ENCODE measurements around the gene LRP2.

The LRP2 gene

DNA sequence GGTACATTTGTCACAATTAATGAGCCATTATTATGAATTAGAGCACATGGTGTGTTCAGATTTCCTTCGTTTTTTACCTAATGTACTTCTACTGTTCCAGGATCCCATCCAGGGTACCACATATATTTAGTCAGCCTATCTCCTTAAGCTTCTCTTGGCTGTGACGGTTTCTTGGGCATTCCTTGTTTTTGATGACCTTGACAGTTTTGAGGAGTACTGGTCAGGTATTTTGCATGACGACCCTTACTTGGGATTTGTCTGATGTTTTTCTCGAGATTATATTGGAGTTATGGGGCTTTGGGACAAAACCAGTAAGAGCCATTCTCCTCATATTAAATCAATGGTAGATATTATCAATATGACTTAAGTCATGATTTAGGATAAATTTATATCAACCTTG is 10.2 kb upstream of the LRP2 start:
- Histone ChIP-seq H3K4me3 (ENCODE audit: low read length) (no peak overlapping the region), H2AFZ (ENCODE audit: low read length) (no peak overlapping the region), H3F3A (ENCODE audit: insufficient read depth, low read length) (no peaks in the 10 kb centered on the region), H3K9me3 (replicated peaks; ENCODE audit: insufficient read depth, low read length) (no peaks in the 10 kb centered on the region), H3K4me1 (ENCODE audit: low read length) (no peaks in the 10 kb centered on the region), H3K4me2 (ENCODE audit: low read depth, low read length) (no peak overlapping the region), H3K79me2 (ENCODE audit: low read length) (no peaks in the 10 kb centered on the region), H3K36me3 (replicated peaks; ENCODE audit: insufficient read depth, low read length) (no peaks in the 10 kb centered on the region), H3K27me3 (replicated peaks; ENCODE audit: insufficient read depth, low read length) (no peaks in the 10 kb centered on the region), H4K20me1 (ENCODE audit: insufficient read depth, low read length) (no peaks in the 10 kb centered on the region), H3K27ac (ENCODE audit: low read length) (no peak overlapping the region), H3K9ac (ENCODE audit: low read length) (no peak overlapping the region), H3K9me2 (replicated peaks; ENCODE audit: insufficient read depth, low read length) (no peaks in the 10 kb centered on the region)
- no peak for DNase-seq
- TF ChIP-seq EZH2phosphoT487 (IDR thresholded peaks at IDR 0.05; ENCODE audit: low read length) (no peak), EZH2 (optimal IDR thresholded peaks at IDR 0.05; ENCODE audit: low read depth, low read length) (no peak)
- TF ChIP-seq, protein P1, sequence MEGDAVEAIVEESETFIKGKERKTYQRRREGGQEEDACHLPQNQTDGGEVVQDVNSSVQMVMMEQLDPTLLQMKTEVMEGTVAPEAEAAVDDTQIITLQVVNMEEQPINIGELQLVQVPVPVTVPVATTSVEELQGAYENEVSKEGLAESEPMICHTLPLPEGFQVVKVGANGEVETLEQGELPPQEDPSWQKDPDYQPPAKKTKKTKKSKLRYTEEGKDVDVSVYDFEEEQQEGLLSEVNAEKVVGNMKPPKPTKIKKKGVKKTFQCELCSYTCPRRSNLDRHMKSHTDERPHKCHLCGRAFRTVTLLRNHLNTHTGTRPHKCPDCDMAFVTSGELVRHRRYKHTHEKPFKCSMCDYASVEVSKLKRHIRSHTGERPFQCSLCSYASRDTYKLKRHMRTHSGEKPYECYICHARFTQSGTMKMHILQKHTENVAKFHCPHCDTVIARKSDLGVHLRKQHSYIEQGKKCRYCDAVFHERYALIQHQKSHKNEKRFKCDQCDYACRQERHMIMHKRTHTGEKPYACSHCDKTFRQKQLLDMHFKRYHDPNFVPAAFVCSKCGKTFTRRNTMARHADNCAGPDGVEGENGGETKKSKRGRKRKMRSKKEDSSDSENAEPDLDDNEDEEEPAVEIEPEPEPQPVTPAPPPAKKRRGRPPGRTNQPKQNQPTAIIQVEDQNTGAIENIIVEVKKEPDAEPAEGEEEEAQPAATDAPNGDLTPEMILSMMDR (IDR thresholded peaks at IDR 0.05; ENCODE audit: low read length), result no peak

DNA sequence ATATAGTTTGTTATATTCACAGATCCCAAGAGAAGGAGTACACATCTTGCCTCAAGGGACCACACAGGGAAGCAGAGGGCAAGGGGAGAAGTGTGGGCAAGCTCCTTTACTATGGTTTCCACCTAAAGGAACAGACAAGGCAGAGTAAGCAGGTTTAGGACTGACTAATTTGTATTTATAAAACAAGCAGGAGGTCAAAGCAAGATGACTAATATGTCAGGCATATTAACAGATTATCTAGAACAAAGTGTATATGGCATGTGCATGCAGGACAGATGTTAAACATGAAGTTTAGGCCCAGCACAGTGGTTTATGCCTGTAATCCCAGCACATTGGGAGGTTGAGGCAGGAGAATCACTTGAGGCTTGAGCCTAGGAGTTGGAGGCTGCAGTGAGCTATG is 3.7 kb upstream of the LRP2 start:
- H3K9ac ChIP-seq (ENCODE audit: low read length), result no peak overlapping the region
- no peaks in the 10 kb centered on the region for H4K20me1 ChIP-seq (ENCODE audit: insufficient read depth, low read length)
- no peak overlapping the region for H3K4me3 ChIP-seq (ENCODE audit: low read length)
- H3K9me3 ChIP-seq (replicated peaks; ENCODE audit: insufficient read depth, low read length), result no peaks in the 10 kb centered on the region
- H3K4me2 ChIP-seq (ENCODE audit: low read depth, low read length), result no peak overlapping the region
- H3K36me3 ChIP-seq (replicated peaks; ENCODE audit: insufficient read depth, low read length), result no peaks in the 10 kb centered on the region
- H3K27ac ChIP-seq (ENCODE audit: low read length), result no peak overlapping the region
- H3K27me3 ChIP-seq (replicated peaks; ENCODE audit: insufficient read depth, low read length), result peaks cover 6% of the 10 kb centered on the region
- TF ChIP-seq EZH2 (optimal IDR thresholded peaks at IDR 0.05; ENCODE audit: low read depth, low read length) (no peak), EZH2phosphoT487 (IDR thresholded peaks at IDR 0.05; ENCODE audit: low read length) (no peak)
- TF ChIP-seq, protein P1 (IDR thresholded peaks at IDR 0.05; ENCODE audit: low read length), result no peak
- peaks cover 6% of the 10 kb centered on the region; the same call in 1 of the 2 replicates for H3F3A ChIP-seq (ENCODE audit: insufficient read depth, low read length)
- peaks cover 5% of the 10 kb centered on the region for H3K4me1 ChIP-seq (ENCODE audit: low read length)
- no peak for DNase-seq
- no peaks in the 10 kb centered on the region for H3K79me2 ChIP-seq (ENCODE audit: low read length)
- H2AFZ ChIP-seq (ENCODE audit: low read length), result no peak overlapping the region
- no peaks in the 10 kb centered on the region for H3K9me2 ChIP-seq (replicated peaks; ENCODE audit: insufficient read depth, low read length)

DNA sequence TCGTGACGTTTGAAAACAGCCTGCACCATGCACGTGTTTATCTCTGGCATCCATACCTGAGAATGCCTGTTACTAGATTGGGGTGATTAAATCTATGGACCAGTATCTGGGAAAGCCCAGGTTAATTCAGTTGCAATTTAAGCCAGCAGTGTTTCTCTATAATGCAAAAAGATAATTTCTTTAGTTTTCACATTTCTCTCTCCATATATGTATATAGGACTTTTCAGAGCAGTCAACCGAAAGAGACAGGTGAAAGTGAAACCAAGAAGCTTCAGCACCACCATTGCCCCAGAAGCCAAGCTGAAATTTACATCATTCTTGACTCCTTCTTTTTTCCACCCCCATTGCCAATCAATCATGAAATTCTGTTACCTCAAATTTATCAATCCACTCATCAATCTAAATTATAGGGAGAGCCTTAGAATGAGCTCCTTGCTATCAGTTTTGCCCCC is 2.7 kb upstream of the LRP2 start:
- Histone ChIP-seq H2AFZ (ENCODE audit: low read length) (peak overlapping the region; percentile 96), H3K27ac (ENCODE audit: low read length) (peak overlapping the region; percentile 48; the same call in 1 of the 2 replicates), H4K20me1 (ENCODE audit: insufficient read depth, low read length) (no peaks in the 10 kb centered on the region)

More for the DNA sequence above, 2.7 kb upstream of the LRP2 start:
- no peaks in the 10 kb centered on the region for H3K79me2 ChIP-seq (ENCODE audit: low read length)
- H3K9ac ChIP-seq (ENCODE audit: low read length), result peak overlapping the region; percentile 47; the same call in 1 of the 2 replicates
- H3K4me3 ChIP-seq (ENCODE audit: low read length), result peak overlapping the region; percentile 82
- DNase-seq, result peak; percentile 67
- peak overlapping the region; percentile 95 for H3K4me2 ChIP-seq (ENCODE audit: low read depth, low read length)
- TF ChIP-seq EZH2 (optimal IDR thresholded peaks at IDR 0.05; ENCODE audit: low read depth, low read length) (no peak), EZH2phosphoT487 (IDR thresholded peaks at IDR 0.05; ENCODE audit: low read length) (no peak)
- TF ChIP-seq, protein P1 (IDR thresholded peaks at IDR 0.05; ENCODE audit: low read length), result no peak
- H3K9me2 ChIP-seq (replicated peaks; ENCODE audit: insufficient read depth, low read length), result no peaks in the 10 kb centered on the region
- H3K4me1 ChIP-seq (ENCODE audit: low read length), result peaks cover 5% of the 10 kb centered on the region
- no peaks in the 10 kb centered on the region for H3K9me3 ChIP-seq (replicated peaks; ENCODE audit: insufficient read depth, low read length)
- peaks cover 12% of the 10 kb centered on the region for H3K27me3 ChIP-seq (replicated peaks; ENCODE audit: insufficient read depth, low read length)
- no peaks in the 10 kb centered on the region for H3K36me3 ChIP-seq (replicated peaks; ENCODE audit: insufficient read depth, low read length)
- H3F3A ChIP-seq (ENCODE audit: insufficient read depth, low read length), result peaks cover 6% of the 10 kb centered on the region; the same call in 1 of the 2 replicates

Data from MM.1S (cell line).